GM12864 (cell line): ENCODE measurements around the gene ACAP2.

ENCODE experiments used
- DNase-seq: peaks from one replicate; pipeline ENCODE4 v3.0.0-alpha.2; 2011; ENCODE audit warnings: low read depth
- H3K4me3 ChIP-seq: 2 replicates; pipeline ENCODE4 v1.5.1; 2011; ENCODE audit warnings: mild to moderate bottlenecking, low read depth, low read length, control low read depth
- CTCF ChIP-seq: IDR thresholded peaks from 2 replicates; pipeline ENCODE4 v1.5.1; 2011; ENCODE audit warnings: low read depth, mild to moderate bottlenecking, moderate library complexity, low read length, control low read depth, inconsistent platforms; ENCODE audit errors: missing control alignments

The ACAP2 gene

GRCh38 chr3:195451373-195452015 lies 8.7 kb upstream of the ACAP2 start:
- H3K4me3 ChIP-seq, result no peak overlapping the region
- DNase-seq, result no peak
- TF ChIP-seq CTCF, result no peak

- no peak overlapping the region for H3K4me3 ChIP-seq
- no peak for TF ChIP-seq CTCF
- no peak for DNase-seq
These were observed 8.0 kb upstream of the ACAP2 start for GRCh38 chr3:195450731-195451229.

GRCh38 chr3:195448205-195448875 lies 5.5 kb upstream of the ACAP2 start:
- H3K4me3 ChIP-seq, result no peak overlapping the region
- DNase-seq, result no peak
- TF ChIP-seq CTCF, result no peak

GRCh38 chr3:195447201-195447600 lies 4.4 kb upstream of the ACAP2 start:
- H3K4me3 ChIP-seq, result no peak overlapping the region
- DNase-seq, result no peak
- no peak for TF ChIP-seq CTCF

GRCh38 chr3:195446359-195446758 lies 3.5 kb upstream of the ACAP2 start:
- DNase-seq, result no peak
- no peak for TF ChIP-seq CTCF
- no peak overlapping the region for H3K4me3 ChIP-seq

GRCh38 chr3:195445885-195446284 lies 3.1 kb upstream of the ACAP2 start:
- DNase-seq, result no peak
- H3K4me3 ChIP-seq, result no peak overlapping the region
- TF ChIP-seq CTCF, result no peak
